Activated naive CD8-positive, alpha-beta T cell treated with anti-CD3 and anti-CD28 coated beads, Interleukin-2, amount 10 ng/mL, durations not matched to agents 7 days and 5 days (primary cell): ENCODE measurements around the gene SKAP1. TPM values are rescaled to one million over a fixed set of nuclear protein-coding genes. Genes with fewer than 3 reads are reported as not detected.
"Not testable (repeated sequence)": the region's sequence is repeated elsewhere in the genome, so short reads cannot be mapped to it uniquely, and the experiment has no call there.

Source experiments
- ATAC-seq: fragments of 150-1000 bp; cut with Tn5 transposase; one replicate; pipeline ENCODE4 v1.10.0; 2021; ENCODE audit warnings: low read depth, moderate library complexity
- POLR2A ChIA-PET: fragments of 350-600 bp; sonication (Branson Sonifier 250); formaldehyde crosslinking; loops from one replicate; lab custom pipeline; 2021; ENCODE audit warnings: antibody characterized with exemption; lab: Charles Lee
- DNase-seq: peaks from one replicate; pipeline ENCODE4 v3.0.0; 2021
- H3K27ac Mint-ChIP-seq: one replicate; pipeline ENCODE4 v1.8.0; 2022; ENCODE audit warnings: mild to moderate bottlenecking, mixed read lengths
- H3K27me3 Mint-ChIP-seq: one replicate; pipeline ENCODE4 v1.8.0; 2022; ENCODE audit warnings: mild to moderate bottlenecking, moderate library complexity, mixed read lengths
- H3K36me3 Mint-ChIP-seq: one replicate; pipeline ENCODE4 v1.8.0; 2021; ENCODE audit warnings: mild to moderate bottlenecking, mixed read lengths
- H3K4me1 Mint-ChIP-seq: one replicate; pipeline ENCODE4 v1.8.0; 2021; ENCODE audit warnings: mixed read lengths
- H3K4me3 Mint-ChIP-seq: one replicate; pipeline ENCODE4 v1.8.0; 2022; ENCODE audit warnings: mild to moderate bottlenecking, moderate library complexity, mixed read lengths
- H3K9me3 Mint-ChIP-seq: one replicate; pipeline ENCODE4 v1.8.0; 2021; ENCODE audit warnings: mixed read lengths
- total RNA-seq, 2 experiments: library from RNA; stranded (reverse); gene quantifications; one replicate each; pipeline ENCODE4 v1.2.3, GENCODE V29; 2021

The SKAP1 gene
- total RNA-seq, 2 experiments from 2014 or later, result 96.0 to 98.8 TPM

DNA sequence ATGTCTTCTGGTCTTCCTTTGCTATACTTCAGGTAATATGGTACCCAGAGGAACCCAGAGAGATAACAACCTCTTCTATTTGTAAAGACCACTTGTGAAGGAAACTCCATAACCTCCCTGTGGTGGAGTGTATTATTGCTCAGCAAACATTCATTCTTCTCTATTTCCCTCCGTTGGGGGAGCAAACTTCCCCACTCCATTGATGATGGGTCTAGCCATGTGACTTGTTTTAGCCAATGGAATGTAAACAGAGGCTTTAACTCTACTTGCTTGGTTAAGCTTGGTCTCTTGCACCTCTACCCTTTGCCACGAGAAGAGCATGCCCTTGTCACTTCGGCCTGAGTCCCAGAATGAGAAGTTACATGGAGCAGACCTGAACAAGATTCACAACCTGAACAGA, 30.0 kb upstream of the SKAP1 start:
- Mint-ChIP-seq H3K36me3 (peaks cover 6% of the 10 kb centered on the region), H3K27me3 (peaks cover 11% of the 10 kb centered on the region), H3K4me3 (no peak overlapping the region), H3K4me1 (peaks cover 38% of the 10 kb centered on the region), H3K9me3 (no peaks in the 10 kb centered on the region), H3K27ac (no peak overlapping the region)
- ATAC-seq (no peak), DNase-seq (no peak)
- POLR2A ChIA-PET, result interaction anchor here (0.8 kb wide), 1 partner anchor 33 kb away, joined by 3 read pairs; no protein-coding TSS in a partner anchor

- Mint-ChIP-seq H3K4me3 (no peak overlapping the region), H3K4me1 (peaks cover 42% of the 10 kb centered on the region), H3K36me3 (peaks cover 11% of the 10 kb centered on the region), H3K27me3 (peaks cover 8% of the 10 kb centered on the region), H3K9me3 (no peaks in the 10 kb centered on the region), H3K27ac (no peak overlapping the region)
- DNase-seq (no peak), ATAC-seq (no peak)
- POLR2A ChIA-PET, result interaction anchor here (0.8 kb wide), 1 partner anchor 34 kb away, joined by 3 read pairs; no protein-coding TSS in a partner anchor
Observed at GRCh38 chr17:48459070-48459844, 29.2 kb upstream of the SKAP1 start.

GRCh38 chr17:48457080-48457836, 27.2 kb upstream of the SKAP1 start:
- Mint-ChIP-seq H3K27ac (peak overlapping the region; percentile 89), H3K4me3 (peak overlapping the region; percentile 76), H3K36me3 (peaks cover 11% of the 10 kb centered on the region), H3K9me3 (no peaks in the 10 kb centered on the region), H3K4me1 (peaks cover 52% of the 10 kb centered on the region), H3K27me3 (peaks cover 2% of the 10 kb centered on the region)
- peak; percentile 68 for ATAC-seq
- POLR2A ChIA-PET, result interaction anchor here (0.6 to 1.0 kb wide), 4 partner anchors 13 to 740 kb away, joined by 3 to 4 read pairs (median 4); no protein-coding TSS in a partner anchor
- DNase-seq, result peak; percentile 79

- no peaks in the 10 kb centered on the region for H3K9me3 Mint-ChIP-seq
- H3K27ac Mint-ChIP-seq, result peak overlapping the region; percentile 89
- peaks cover 2% of the 10 kb centered on the region for H3K27me3 Mint-ChIP-seq
- DNase-seq (no peak), ATAC-seq (peak; percentile 53)
- POLR2A ChIA-PET, result interaction anchor here (0.9 kb wide), 1 partner anchor 12 kb away, joined by 3 read pairs; no protein-coding TSS in a partner anchor
- H3K4me3 Mint-ChIP-seq, result peak overlapping the region; percentile 76
- H3K36me3 Mint-ChIP-seq, result peaks cover 12% of the 10 kb centered on the region
- peaks cover 59% of the 10 kb centered on the region for H3K4me1 Mint-ChIP-seq
Observed at GRCh38 chr17:48456589-48456988, 26.6 kb upstream of the SKAP1 start.

DNA sequence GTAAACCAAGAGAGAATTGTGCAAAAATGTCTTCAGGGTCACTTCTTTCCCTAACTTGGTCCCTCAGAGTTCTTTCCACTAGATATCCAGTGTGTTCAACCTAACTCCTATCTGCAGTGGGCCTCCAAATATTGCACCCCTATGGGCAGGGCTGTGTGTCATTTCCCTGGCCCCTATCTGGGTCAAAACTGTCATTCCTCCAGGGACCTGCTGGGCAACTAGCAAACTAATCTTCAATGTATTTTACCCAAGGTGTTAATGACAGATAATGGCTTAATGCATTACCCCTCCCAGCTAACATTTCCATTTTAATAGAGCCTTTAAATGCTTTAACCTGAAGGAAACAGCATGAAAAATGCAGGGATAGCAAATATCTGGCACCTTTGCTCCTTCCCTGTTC, 25.8 kb upstream of the SKAP1 start:
- H3K4me3 Mint-ChIP-seq, result peak overlapping the region; percentile 41
- peaks cover 62% of the 10 kb centered on the region for H3K4me1 Mint-ChIP-seq
- ATAC-seq, result no peak
- POLR2A ChIA-PET, result interaction anchor here (5.0 kb wide), 1 partner anchor 15 kb away, joined by 61 read pairs; no protein-coding TSS in a partner anchor
- no peak for DNase-seq
- H3K27me3 Mint-ChIP-seq, result peaks cover 2% of the 10 kb centered on the region
- no peaks in the 10 kb centered on the region for H3K9me3 Mint-ChIP-seq
- peaks cover 13% of the 10 kb centered on the region for H3K36me3 Mint-ChIP-seq
- H3K27ac Mint-ChIP-seq, result no peak overlapping the region

DNA sequence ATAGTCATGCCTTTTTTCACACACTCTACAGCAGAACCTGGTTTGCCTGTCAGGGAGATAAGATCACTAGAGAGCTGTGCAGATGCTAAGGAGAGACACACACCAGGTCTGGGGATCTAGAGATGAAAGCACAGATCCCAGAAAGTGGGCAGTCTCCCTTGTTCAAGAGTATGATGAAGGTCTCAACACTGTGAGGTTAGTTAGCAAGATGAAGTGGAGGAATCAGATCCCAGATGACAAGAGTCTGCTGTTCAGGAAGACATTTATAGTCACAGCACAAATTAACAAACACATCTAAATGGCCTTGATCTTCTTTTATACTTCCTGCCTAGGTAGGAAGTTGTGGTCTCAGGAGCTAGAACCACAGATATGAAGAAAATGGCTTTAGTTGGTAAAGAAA, 23.4 kb upstream of the SKAP1 start:
- ATAC-seq, result peak; percentile 66
- peak overlapping the region; percentile 79 for H3K4me3 Mint-ChIP-seq
- peaks cover 2% of the 10 kb centered on the region for H3K9me3 Mint-ChIP-seq
- H3K4me1 Mint-ChIP-seq, result peaks cover 60% of the 10 kb centered on the region
- POLR2A ChIA-PET, result interaction anchor here (0.5 to 5.0 kb wide), 11 partner anchors 9 to 890 kb away, joined by 3 to 61 read pairs (median 5); partner anchors contain the start of gene SKAP1
- H3K27ac Mint-ChIP-seq, result peak overlapping the region; percentile 93
- peaks cover 17% of the 10 kb centered on the region for H3K36me3 Mint-ChIP-seq
- no peaks in the 10 kb centered on the region for H3K27me3 Mint-ChIP-seq
- no peak for DNase-seq

- Mint-ChIP-seq H3K9me3 (peaks cover 2% of the 10 kb centered on the region), H3K4me3 (peak overlapping the region; percentile 6), H3K4me1 (peaks cover 53% of the 10 kb centered on the region), H3K27ac (peak overlapping the region; percentile 53), H3K36me3 (peaks cover 16% of the 10 kb centered on the region), H3K27me3 (no peaks in the 10 kb centered on the region)
- DNase-seq, result no peak
- POLR2A ChIA-PET, result interaction anchor here (1.0 to 5.0 kb wide), 2 partner anchors 10 to 13 kb away, joined by 3 to 61 read pairs; no protein-coding TSS in a partner anchor
- no peak for ATAC-seq
Observed at GRCh38 chr17:48451489-48451888, 21.5 kb upstream of the SKAP1 start.

GRCh38 chr17:48449335-48449734, 19.3 kb upstream of the SKAP1 start:
- DNase-seq, POLR2A ChIA-PET, H3K9me3 Mint-ChIP-seq, ATAC-seq, H3K36me3 Mint-ChIP-seq, H3K4me3 Mint-ChIP-seq, H3K27me3 Mint-ChIP-seq, H3K27ac Mint-ChIP-seq: not testable (repeated sequence)
- peaks cover 50% of the 10 kb centered on the region for H3K4me1 Mint-ChIP-seq

GRCh38 chr17:48445248-48445620, 15.2 kb upstream of the SKAP1 start:
- H3K9me3 Mint-ChIP-seq, result no peaks in the 10 kb centered on the region
- H3K36me3 Mint-ChIP-seq, result peaks cover 10% of the 10 kb centered on the region
- POLR2A ChIA-PET, result interaction anchor here (0.7 to 1.6 kb wide), 3 partner anchors 8 to 17 kb away, joined by 3 to 21 read pairs (median 10); no protein-coding TSS in a partner anchor
- no peak for DNase-seq
- H3K27me3 Mint-ChIP-seq, result no peaks in the 10 kb centered on the region
- peak overlapping the region; percentile 83 for H3K4me3 Mint-ChIP-seq
- H3K4me1 Mint-ChIP-seq, result peaks cover 59% of the 10 kb centered on the region
- H3K27ac Mint-ChIP-seq, result no peak overlapping the region
- ATAC-seq, result no peak

DNA sequence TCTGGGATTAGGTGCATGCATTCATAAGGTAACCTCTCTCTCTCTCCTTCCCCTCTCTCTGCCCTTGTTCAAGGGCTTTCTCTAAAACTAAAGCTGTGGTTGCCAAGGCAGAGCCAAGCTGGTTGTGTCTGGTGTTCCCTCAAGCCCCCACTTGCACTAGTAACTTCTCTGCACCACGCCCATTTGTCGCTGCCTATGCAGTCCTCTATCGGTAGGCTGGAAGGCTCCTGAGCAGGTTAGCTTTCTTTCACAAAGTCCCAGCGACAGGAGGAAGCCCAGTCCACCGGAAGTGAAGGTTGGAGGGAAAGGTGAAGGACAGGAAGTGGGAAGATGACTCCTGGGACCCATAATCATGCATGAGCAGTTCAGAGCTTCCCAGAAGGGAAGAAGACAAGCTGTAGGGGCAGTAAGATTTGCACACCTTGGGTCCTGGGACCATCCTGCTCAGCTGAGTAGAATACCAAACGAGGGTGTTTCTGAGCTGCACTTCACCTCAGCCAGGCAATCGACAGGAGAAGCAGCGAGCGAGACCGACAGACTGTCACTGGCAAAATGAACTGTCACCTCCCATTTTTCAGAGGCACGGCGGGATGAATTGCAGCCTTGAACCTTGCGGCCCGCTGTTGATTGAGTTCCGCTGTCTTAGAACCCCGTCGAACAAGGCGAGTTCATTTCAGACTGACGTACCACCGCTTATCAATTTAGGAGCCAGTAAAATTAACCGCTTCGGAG, 14.7 kb upstream of the SKAP1 start:
- H3K4me1 Mint-ChIP-seq, result peaks cover 63% of the 10 kb centered on the region
- H3K27ac Mint-ChIP-seq, result peak overlapping the region; percentile 88
- ATAC-seq, result peak; percentile 40
- peak overlapping the region; percentile 83 for H3K4me3 Mint-ChIP-seq
- POLR2A ChIA-PET, result interaction anchor here (0.7 to 1.6 kb wide), 5 partner anchors 9 to 16 kb away, joined by 3 to 21 read pairs (median 3); no protein-coding TSS in a partner anchor
- peaks cover 10% of the 10 kb centered on the region for H3K36me3 Mint-ChIP-seq
- DNase-seq, result peak; percentile 56
- H3K27me3 Mint-ChIP-seq, result no peaks in the 10 kb centered on the region
- no peaks in the 10 kb centered on the region for H3K9me3 Mint-ChIP-seq

DNA sequence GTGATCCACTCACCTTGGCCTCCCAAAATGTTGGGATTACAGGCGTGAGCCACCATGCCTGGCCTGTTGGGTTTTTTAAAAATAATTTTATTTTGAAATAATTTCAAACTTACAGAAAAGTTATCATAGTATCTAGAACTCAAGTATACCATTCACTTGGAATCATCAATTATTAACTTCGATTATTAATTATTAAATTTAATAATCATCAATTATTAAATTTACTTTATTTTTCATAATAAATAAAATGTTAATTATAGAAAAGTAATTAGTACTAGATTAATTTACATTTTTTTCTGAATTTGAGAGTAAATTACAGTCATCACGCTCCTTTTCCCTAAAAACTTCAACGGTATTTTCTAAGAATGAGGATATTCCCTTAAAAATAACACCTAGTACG, 13.7 kb upstream of the SKAP1 start:
- H3K9me3 Mint-ChIP-seq, result no peaks in the 10 kb centered on the region

GRCh38 chr17:48442819-48443218, 12.8 kb upstream of the SKAP1 start:
- peak overlapping the region; percentile 87 for H3K27ac Mint-ChIP-seq
- peaks cover 82% of the 10 kb centered on the region for H3K4me1 Mint-ChIP-seq
- H3K27me3 Mint-ChIP-seq, result no peaks in the 10 kb centered on the region
- no peaks in the 10 kb centered on the region for H3K9me3 Mint-ChIP-seq
- DNase-seq (no peak), ATAC-seq (no peak)
- POLR2A ChIA-PET, result interaction anchor here (4.2 to 5.1 kb wide), 2 partner anchors 11 to 14 kb away, joined by 34 to 61 read pairs; partner anchors contain the start of gene SKAP1
- peak overlapping the region; percentile 68 for H3K4me3 Mint-ChIP-seq
- H3K36me3 Mint-ChIP-seq, result peaks cover 12% of the 10 kb centered on the region

More for the DNA sequence above, 13.7 kb upstream of the SKAP1 start:
- peaks cover 73% of the 10 kb centered on the region for H3K4me1 Mint-ChIP-seq
- no peak for ATAC-seq
- H3K36me3 Mint-ChIP-seq, result peaks cover 10% of the 10 kb centered on the region
- no peaks in the 10 kb centered on the region for H3K27me3 Mint-ChIP-seq
- peak overlapping the region; percentile 88 for H3K27ac Mint-ChIP-seq
- DNase-seq, result no peak
- peak overlapping the region; percentile 83 for H3K4me3 Mint-ChIP-seq
- POLR2A ChIA-PET, result interaction anchor here (1.0 kb wide), 1 partner anchor 12 kb away, joined by 3 read pairs; no protein-coding TSS in a partner anchor
